ENCODE measurements around the gene ARSB.

Gene ARSB

DNA sequence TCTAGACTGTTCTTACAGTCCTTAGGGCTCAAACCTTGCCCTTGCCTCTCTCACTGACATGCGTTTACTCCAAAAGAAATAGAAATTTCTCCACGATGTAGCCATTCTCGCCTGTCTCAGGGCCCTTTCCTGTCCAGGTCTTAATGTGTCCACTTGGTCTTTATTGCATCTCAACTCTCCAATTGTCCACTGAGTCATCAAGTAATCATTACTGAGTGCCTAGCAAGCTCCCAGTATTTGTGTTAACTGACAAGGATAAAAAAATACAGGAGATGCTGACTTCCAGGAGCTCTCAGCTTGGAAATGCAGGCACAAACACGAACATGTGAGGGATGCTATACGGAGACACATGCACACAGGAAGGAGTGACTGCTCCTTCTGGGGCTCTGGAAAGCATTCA is 147.3 kb downstream of the ARSB start:
- DNase-seq (ENCODE audit: low read depth in 2 of 2) = no peak

- no peak for DNase-seq (ENCODE audit: low read depth in 2 of 2)
These were observed 149.9 kb downstream of the ARSB start for GRCh38 chr5:78835176-78835575.

DNA sequence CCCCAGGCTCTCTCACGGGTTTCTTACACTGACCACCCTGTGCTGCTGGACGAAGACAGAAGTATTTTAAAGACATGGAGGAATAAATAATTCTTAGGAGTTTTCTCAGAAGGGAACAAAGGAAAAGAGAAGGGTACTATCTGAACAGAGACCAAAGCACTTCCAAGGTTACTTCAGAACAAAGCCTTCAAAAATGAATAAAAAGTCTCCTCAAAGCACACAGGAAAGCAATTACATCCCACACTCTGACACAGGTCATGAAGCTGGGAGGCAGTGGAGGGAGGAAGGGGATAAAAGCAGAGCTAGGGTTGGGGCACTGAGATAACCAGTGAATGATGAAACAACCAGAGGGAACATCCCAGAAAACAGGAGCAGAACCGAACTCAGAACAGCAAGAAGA is 151.8 kb downstream of the ARSB start:
- DNase-seq (ENCODE audit: low read depth in 2 of 2) = no peak

DNA sequence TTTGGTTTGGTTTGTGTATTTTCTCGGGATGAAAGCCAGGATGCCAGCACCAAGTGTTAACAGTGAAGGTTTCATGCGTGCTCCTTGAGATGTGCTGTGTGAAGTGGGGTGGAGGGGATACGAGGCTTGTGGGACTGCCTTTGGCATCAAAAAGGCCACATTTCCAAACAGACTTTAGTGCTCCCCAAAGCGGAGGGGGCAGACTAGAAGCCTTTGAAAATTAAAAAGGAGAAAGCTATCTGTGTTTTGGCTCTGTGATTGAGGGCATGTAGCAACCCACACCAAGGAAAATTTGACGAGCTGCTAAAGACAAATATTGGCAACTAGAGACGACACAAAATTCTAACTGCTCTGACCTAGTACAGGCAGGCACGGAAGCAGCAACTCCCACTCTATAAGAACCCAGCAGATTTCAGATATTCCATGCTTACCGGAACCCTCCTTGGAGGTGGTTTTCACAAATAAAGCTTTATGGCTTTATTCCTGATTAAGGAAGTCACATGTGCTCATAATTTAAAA is 154.5 kb downstream of the ARSB start:
- DNase-seq (ENCODE audit: low read depth in 2 of 2) = no peak

GRCh38 chr5:78829811-78830527 is 155.1 kb downstream of the ARSB start:
- no peak for DNase-seq (ENCODE audit: low read depth in 2 of 2)

- no peak for DNase-seq (ENCODE audit: low read depth in 2 of 2)
These were observed 157.4 kb downstream of the ARSB start for GRCh38 chr5:78827725-78828124.

DNA sequence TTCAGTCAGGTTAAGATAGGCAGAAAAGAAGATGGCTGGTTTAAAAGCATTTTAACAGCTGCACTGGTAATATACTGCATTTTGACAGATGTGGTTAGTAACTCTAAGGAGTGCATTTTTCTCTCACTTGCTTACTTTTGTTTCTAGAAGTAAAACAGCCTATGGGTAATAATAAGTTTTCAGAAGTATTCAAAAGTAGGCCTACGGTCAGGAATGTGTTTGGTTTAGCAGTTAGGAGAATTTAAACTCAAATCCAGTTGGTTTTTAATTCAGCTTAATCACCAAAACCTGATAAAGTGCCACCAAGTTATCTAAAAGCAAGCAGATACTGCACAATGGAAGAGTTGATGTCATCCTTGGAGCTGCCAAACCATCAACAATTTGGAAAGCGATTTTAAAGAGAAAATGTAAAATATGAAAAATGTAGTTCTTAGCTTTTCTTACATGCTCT is 160.3 kb downstream of the ARSB start:
- no peak for DNase-seq (ENCODE audit: low read depth in 2 of 2)

GRCh38 chr5:78823196-78823595 is 161.9 kb downstream of the ARSB start:
- DNase-seq (ENCODE audit: low read depth in 2 of 2) = no peak

GRCh38 chr5:78821536-78822021 is 163.5 kb downstream of the ARSB start:
- no peak for DNase-seq (ENCODE audit: low read depth in 2 of 2)

DNA sequence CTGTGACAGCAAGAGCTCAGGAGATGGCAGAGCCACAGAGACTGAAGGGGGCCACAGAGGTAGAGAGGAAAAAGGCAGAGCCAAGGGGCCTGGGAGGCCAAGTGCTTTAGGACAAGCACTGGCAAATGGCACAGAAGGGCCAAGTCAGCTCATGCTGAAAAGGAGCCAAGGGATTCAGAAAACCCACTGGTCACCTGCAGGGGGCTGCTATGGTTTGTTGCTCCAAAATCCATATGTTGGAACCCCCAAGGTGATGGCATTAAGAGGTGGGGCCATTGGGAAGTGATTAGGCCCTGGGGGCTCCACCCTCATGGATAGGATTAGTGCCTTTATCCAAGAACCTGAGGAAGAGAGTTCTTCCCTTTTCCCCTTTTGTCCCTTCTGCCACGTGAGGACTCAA is 165.4 kb downstream of the ARSB start:
- no peak for DNase-seq (ENCODE audit: low read depth in 2 of 2)

DNA sequence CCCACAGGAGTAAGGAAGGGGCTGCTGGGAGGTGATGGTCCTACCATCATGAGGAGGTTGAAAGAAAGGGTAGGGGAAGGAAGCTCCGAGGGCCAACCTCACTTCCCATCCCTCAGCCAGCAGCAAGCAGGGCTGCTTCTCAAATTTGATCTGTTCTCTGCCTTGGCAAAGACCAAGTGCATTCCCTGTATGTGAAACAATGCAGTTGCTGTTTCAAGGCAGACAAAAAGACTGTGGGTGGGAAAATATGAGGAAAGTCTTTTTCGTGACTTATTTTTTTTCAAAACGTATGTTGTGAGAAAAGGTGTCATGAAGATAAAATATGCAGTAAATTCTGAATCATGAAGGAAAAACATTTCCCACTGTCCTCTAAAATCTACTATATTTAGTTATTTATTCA is 165.9 kb downstream of the ARSB start:
- DNase-seq (ENCODE audit: low read depth in 2 of 2) = no peak

GRCh38 chr5:78816143-78816765 is 168.9 kb downstream of the ARSB start:
- DNase-seq (ENCODE audit: low read depth in 2 of 2) = no peak

- no peak for DNase-seq (ENCODE audit: low read depth in 2 of 2)
These were observed 171.1 kb downstream of the ARSB start for GRCh38 chr5:78813906-78814530.

DNA sequence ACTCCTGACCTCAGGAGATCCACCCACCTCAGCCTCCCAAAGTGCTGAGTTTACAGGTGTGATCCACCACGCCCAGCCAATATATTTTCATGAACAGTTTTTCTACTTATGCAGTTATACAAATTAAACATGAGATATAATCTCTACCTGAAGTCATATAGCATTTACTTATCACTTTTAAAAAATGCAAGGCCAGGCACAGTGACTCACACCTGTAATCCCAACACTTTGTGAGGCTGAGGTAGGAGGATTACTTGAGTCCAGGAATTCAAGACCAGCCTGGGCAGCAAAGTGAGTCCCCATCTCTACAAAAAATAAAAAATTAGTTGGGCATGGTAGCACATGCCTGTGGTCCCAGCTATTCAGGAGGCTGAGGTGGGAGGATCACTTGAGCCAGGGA is 171.8 kb downstream of the ARSB start:
- no peak for DNase-seq (ENCODE audit: low read depth in 2 of 2)

- no peak for DNase-seq (ENCODE audit: low read depth in 2 of 2)
These were observed 173.2 kb downstream of the ARSB start for GRCh38 chr5:78811866-78812265.

DNA sequence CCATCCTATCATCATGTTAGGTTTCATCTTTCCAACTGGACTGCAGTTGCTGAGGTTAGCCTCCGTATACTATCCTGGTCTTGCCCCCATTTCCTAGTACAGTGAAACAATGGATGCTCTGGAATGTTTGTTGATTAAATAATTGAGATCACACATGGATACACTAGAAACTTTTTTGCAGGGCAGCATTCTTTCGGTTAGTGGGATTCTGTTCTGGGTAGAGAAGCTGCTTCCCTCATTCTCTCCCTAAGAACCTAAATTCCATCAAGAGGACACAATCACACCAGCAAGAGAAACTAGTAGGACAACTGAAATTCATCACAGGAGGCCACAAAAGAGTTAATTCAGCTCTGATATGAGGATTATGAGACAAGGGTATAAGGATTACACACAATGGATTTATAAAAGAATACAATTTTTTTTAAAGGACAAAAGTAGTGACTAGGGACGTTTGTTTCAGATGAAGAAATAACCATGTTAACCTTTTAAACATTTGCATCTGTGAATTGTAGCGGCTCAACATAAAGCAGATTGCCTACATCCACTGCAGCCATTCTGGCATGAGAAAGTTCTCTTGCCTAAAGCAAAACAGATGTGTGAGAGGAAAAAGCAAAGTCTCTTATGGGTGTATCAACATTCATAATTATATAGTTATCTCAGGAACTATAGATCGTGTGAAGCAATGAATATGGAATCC is 173.8 kb downstream of the ARSB start:
- no peak for DNase-seq (ENCODE audit: low read depth in 2 of 2)

DNA sequence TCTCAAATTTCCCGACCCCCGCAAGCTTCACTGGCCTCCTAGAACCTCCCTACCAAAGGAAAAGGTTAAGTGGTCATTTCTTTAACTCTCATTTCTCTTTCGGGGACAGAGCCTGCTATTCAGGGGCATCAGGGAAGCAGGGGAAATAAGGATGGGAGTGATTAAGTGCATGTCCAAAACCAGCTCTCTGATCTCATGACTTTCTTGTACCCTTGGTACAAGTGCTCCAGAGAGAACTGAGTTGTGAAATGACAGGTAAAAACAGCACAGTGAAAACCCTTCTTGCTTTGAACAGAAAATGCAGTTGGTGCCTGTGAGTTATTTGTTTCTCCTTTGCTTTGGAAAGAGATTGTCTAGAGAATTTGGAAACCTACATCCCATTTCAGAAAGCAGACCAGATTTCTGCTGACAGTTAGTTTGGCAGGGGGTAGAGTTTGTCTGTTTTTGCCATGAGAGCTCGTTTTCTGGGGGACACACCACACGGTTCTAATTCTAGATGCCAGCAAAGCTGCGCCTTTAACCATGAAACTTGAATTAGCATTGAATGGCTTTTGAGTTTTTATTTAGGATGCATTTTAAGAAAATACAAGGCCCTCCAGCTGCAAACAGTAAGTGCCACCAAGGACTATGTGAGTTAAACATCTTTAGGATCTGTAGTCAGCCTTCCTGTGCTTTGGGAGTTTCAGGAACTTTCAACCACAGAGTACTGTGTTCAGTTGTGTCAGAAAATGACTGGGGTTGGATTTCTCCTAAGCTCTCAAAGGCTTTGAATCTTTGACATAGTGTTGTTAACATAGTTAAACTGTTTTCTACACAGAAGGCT is 174.8 kb downstream of the ARSB start:
- no peak for DNase-seq (ENCODE audit: low read depth in 2 of 2)

GRCh38 chr5:78809444-78809843 is 175.7 kb downstream of the ARSB start:
- DNase-seq (ENCODE audit: low read depth in 2 of 2) = no peak

DNA sequence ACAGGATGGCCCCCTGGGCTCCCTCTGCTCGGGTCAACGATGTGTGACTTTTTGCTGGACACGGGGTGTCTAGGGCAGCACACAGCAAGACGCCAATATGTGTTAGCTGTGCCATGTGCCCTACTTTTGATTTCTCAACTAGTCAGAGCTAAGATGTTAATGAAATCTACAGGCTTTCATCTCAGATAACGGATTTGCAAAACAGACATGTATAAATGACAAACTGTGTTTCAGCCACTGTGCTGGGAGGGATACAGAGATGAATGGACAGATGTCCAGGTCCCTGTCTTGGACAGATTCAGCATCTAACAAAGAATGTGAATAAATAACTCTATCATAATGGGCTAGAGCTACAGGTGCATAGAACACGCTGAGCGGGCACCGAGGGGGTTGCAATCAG is 176.3 kb downstream of the ARSB start:
- no peak for DNase-seq (ENCODE audit: low read depth in 2 of 2)

GRCh38 chr5:78808380-78808779 is 176.7 kb downstream of the ARSB start:
- DNase-seq (ENCODE audit: low read depth in 2 of 2) = no peak

- no peak for DNase-seq (ENCODE audit: low read depth in 2 of 2)
These were observed 178.6 kb downstream of the ARSB start for GRCh38 chr5:78806544-78806943.

All from stimulated activated CD8-positive, alpha-beta memory T cell treated with anti-CD3 and anti-CD28 coated beads, Interleukin-7, amount 100 ng/mL, for 1 hour (primary cell).